Measurements from ENCODE around the gene ESYT1.
A peak's percentile ranks its signal among the peaks of the same experiment; 100 is the strongest.
"Not testable (repeated sequence)": the region's sequence is repeated elsewhere in the genome, so short reads cannot be mapped to it uniquely, and the experiment has no call there.

The ESYT1 gene

DNA sequence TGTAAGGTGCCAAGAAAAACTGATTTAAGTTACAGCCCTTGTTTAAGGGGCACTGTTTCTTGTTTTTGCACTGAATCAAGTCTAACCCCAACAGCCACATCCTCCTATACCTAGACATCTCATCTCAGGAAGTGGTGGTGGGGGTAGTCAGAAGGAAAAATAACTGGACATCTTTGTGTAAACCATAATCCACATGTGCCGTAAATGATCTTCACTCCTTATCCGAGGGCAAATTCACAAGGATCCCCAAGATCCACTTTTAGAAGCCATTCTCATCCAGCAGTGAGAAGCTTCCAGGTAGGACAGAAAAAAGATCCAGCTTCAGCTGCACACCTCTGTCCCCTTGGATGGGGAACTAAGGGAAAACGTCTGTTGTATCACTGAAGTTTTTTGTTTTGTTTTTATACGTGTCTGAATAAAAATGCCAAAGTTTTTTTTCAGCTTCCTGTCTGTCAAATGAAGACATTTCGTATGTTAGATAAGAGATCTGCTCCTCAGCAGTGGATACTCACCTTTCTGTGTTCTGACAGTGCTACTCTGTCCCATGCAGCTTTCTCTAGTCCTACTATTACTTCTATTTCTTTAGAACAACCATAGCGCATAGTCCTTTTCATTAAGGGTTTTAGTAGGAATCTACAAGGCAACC, 24.9 kb upstream of the ESYT1 start:
- H3K4me3 ChIP-seq (ENCODE audit: low read depth, low read length): peak overlapping the region; percentile 90
- no peak for DNase-seq (ENCODE audit: low read depth)

DNA sequence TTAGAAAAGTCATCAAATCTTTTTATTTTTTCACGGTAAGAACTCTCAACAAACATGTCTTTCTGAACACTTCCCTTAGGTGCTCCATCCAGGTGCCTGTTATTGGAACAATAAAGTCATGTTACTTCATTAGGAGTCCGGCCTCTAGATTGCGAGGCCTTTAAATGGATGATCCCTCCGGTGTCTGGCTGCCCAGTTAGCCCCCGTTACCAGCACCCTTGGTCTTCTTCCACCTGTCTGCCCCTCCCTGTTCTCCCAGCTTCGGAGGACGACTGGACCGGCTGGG, 24.3 kb upstream of the ESYT1 start:
- DNase-seq (ENCODE audit: low read depth): no peak
- H3K4me3 ChIP-seq (ENCODE audit: low read depth, low read length): peak overlapping the region; percentile 90

GRCh38 chr12:56104109-56104814, 23.8 kb upstream of the ESYT1 start, which contains the start of gene PA2G4:
PA2G4 (plus strand) TSS chr12:56104559; CDS start chr12:56104738, 179 bp downstream.
- H3K4me3 ChIP-seq (ENCODE audit: low read depth, low read length): peak within 1 kb of the TSS; percentile 90
- peak; percentile 96 for DNase-seq (ENCODE audit: low read depth)

DNA sequence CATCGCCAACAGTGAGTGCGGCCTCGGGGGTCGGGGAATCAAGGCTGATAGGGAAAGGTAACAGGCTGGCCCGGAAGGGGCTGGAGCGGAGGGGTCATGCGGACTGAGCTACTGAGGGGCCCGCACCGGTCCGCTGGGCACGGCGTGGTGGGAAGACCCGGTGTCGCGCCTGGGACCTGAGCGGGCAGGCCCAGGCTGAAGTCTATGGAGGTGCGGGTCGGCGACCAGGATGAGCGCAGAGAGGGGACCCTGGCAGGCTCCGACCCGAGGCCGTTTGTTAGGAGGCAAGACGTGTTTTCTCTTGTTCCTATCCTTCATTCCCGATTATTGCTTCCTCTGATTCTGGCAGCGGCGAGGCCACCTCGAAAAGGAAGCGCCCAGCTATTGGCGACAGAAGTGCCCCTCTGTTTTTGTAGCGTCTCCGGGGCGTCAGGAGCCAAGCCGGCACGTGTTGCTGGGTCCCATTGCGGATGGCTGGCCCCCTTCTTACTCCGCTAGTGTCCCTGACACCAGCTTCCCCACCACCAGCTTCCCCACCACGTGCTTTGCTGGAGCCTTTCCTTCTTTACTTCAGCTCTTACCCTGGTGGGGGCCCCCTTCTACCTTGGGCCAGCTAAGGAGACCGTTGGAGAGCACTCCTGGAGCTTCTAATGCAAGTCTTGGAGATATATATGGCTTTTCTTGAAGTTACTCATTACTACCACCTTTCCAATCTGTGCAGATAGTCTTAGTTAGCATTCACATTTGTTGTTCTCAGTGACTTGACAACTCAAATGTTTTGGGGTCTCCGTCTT, 23.1 kb upstream of the ESYT1 start:
- DNase-seq (ENCODE audit: low read depth): no peak
- H3K4me3 ChIP-seq (ENCODE audit: low read depth, low read length): peak overlapping the region; percentile 90

- peak overlapping the region; percentile 90 for H3K4me3 ChIP-seq (ENCODE audit: low read depth, low read length)
These were observed 22.5 kb upstream of the ESYT1 start for GRCh38 chr12:56105609-56105902.

DNA sequence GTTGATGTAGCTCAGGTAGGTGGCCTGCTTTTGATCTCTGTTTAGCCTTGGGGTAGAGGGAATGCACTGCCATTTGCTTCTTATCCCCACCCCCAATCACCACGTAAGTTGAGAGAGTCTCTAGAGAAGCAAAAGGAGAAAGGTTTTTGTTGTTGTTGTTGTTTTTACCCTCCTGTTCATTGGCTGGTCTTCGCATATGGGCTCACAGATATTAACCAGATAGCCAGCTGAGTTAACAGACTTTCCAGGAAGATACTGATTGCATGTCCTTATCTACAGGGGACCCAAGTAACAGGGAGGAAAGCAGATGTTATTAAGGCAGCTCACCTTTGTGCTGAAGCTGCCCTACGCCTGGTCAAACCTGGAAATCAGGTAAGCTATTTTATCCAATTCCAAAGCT, 20.8 kb upstream of the ESYT1 start:
- DNase-seq (ENCODE audit: low read depth): no peak
- no peak overlapping the region for H3K4me3 ChIP-seq (ENCODE audit: low read depth, low read length)

More at GRCh38 chr12:56105609-56105902, 22.5 kb upstream of the ESYT1 start:
- no peak for DNase-seq (ENCODE audit: low read depth)

- no peak overlapping the region for H3K4me3 ChIP-seq (ENCODE audit: low read depth, low read length)
- no peak for DNase-seq (ENCODE audit: low read depth)
These were observed 17.5 kb upstream of the ESYT1 start for GRCh38 chr12:56110571-56110970.

- DNase-seq (ENCODE audit: low read depth): no peak
- no peak overlapping the region for H3K4me3 ChIP-seq (ENCODE audit: low read depth, low read length)
These were observed 14.0 kb upstream of the ESYT1 start for GRCh38 chr12:56114084-56114483.

- DNase-seq (ENCODE audit: low read depth): no peak
- H3K4me3 ChIP-seq (ENCODE audit: low read depth, low read length): peak overlapping the region; percentile 75
These were observed 12.7 kb upstream of the ESYT1 start for GRCh38 chr12:56115329-56115728.

DNA sequence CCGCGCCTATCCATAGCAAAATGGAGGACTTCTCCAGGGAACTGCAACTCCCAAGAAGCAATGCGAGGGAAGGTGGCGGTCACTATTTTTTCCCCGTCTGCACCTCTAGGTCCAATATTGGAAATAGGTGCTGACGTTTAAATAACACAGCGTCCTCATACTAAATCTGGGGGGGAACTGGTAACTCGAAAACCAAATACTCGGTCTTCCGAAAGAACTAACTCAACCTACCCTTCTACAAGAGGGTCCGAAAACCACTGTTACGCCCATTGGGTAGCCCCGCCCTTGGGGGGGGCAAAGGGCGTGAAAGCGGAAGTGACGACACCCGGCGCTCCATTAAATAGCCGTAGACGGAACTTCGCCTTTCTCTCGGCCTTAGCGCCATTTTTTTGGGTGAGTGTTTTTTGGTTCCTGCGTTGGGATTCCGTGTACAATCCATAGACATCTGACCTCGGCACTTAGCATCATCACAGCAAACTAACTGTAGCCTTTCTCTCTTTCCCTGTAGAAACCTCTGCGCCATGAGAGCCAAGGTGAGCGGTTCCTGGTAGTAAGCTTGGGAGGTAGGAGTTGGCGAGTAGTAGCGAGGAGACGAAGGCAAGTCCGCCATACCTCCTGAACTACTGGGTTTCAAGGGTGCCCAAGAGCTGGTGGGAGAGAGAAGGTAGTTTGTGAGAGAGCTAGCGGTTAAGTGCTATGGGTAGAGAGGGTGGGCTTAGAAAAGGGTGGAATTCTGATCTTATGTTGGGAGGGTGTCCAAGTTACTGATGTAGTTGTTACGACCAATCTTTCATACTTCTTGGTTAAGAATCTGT, 11.6 kb upstream of the ESYT1 start, which contains the start of gene RPL41:
RPL41 (plus strand) TSS at position 367 of the 815 bp plus-strand sequence.
- peak; percentile 68 for DNase-seq (ENCODE audit: low read depth)

DNA sequence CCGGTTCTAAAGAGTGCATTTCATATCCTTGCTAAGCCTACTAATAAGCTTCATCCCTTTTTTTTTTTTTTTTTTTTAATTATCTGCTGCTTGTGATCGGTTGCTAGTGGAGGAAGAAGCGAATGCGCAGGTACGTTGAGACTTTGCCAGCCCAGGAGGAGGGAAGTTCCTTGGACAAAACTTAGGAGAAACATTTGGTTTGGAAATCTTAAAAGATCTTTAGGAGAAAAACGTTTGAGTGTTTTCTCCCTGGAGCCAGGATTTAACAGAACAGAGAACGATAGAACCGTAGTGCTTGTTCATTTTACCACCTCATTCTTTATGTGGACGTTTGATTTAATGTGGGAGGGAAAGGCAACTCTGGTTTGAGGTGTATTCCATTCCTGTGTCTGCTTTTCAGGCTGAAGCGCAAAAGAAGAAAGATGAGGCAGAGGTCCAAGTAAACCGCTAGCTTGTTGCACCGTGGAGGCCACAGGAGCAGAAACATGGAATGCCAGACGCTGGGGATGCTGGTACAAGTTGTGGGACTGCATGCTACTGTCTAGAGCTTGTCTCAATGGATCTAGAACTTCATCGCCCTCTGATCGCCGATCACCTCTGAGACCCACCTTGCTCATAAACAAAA, 10.9 kb upstream of the ESYT1 start:
- not testable (repeated sequence) for DNase-seq (ENCODE audit: low read depth)
- H3K4me3 ChIP-seq (ENCODE audit: low read depth, low read length): peak overlapping the region; percentile 75

More for the DNA sequence above, 11.6 kb upstream of the ESYT1 start, which contains the start of gene RPL41:
- peak within 1 kb of the TSS; percentile 75 for H3K4me3 ChIP-seq (ENCODE audit: low read depth, low read length)

GRCh38 chr12:56117778-56118687, 10.0 kb upstream of the ESYT1 start, which contains the start of gene ZC3H10:
ZC3H10 (plus strand) TSS chr12:56118266; CDS start chr12:56120563, 2,297 bp downstream.
- peak; percentile 99 for DNase-seq (ENCODE audit: low read depth)
- peak within 1 kb of the TSS; percentile 75 for H3K4me3 ChIP-seq (ENCODE audit: low read depth, low read length)

DNA sequence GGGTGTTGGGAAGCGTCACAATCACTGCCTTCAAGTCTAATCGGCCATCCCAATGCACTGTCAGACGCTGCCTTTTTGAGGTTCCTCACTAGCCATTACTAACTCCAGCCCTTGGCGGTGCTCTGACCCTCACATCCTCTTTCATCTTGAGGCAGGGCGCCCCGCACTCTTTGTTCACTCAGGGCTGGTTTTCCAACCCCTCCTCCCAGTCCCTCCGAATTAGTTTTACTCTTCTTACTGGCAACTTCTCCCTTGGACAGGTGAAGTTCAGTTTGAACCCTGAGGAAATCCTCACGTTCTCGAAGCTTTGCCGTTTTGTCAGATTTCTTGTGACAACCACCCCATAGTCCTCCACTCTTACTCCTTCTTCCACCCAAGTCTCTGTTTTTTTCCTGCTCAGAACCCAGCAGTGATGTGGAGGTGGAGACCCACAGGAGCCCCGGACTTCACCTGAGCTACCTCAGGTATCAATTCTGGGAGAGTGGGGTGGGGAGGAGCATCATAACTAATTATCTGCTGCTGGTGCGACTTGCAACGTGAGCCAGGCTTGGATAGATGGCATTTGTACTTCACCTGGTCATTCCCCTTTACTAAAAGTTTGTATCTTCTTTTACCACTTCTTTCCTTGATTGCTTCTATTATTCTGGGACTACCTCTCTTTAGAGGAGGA, 9.2 kb upstream of the ESYT1 start:
- H3K4me3 ChIP-seq (ENCODE audit: low read depth, low read length): peak overlapping the region; percentile 75
- DNase-seq (ENCODE audit: low read depth): peak; percentile 6

GRCh38 chr12:56119361-56119796, 8.7 kb upstream of the ESYT1 start:
- peak overlapping the region; percentile 75 for H3K4me3 ChIP-seq (ENCODE audit: low read depth, low read length)
- DNase-seq (ENCODE audit: low read depth): peak; percentile 84

DNA sequence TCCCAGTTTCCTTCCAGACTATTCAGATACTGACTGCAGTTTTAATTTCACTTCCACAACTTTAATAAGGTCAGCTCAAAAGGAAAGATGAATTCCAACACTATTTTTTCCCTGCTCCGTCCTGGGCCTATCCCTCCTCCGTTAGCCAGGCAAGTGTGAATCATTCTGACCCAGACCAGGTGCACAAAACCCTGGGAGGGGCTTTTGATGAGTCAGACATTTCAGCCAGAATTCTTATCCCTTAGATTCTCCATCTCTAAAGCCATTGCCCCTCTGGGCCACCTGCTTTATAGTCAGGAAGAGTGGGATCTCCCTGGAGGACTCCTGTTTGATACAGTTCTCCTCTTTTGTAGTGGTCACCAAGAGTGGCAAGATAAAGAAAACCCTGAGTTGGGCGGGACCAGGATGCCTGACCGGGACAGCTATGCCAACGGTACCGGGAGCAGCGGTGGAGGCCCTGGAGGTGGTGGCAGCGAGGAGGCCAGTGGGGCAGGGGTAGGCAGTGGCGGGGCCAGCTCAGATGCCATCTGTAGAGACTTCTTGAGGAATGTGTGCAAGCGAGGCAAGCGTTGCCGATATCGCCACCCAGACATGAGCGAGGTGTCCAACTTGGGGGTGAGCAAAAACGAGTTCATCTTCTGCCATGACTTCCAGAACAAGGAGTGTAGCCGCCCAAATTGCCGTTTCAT, 7.8 kb upstream of the ESYT1 start:
- DNase-seq (ENCODE audit: low read depth): no peak
- no peak overlapping the region for H3K4me3 ChIP-seq (ENCODE audit: low read depth, low read length)

GRCh38 chr12:56121204-56121870, 6.7 kb upstream of the ESYT1 start:
- H3K4me3 ChIP-seq (ENCODE audit: low read depth, low read length): no peak overlapping the region

More at GRCh38 chr12:56121204-56121870, 6.7 kb upstream of the ESYT1 start:
- DNase-seq (ENCODE audit: low read depth): no peak

Measured in skeletal muscle cell (primary cell).